SK-N-MC (cell line): ENCODE measurements around the gene ZNF385A.

Source experiments
- EZH2 ChIP-seq: fragments of 200-600 bp; sonication (generic); IDR thresholded peaks from one replicate; pipeline ENCODE4 v1.6.1; 2017; ENCODE audit warnings: antibody characterized with exemption
- FOXP2 ChIP-seq: optimal IDR thresholded peaks from 2 replicates; pipeline ENCODE3; 2011; ENCODE audit warnings: mild to moderate bottlenecking, moderate library complexity; ENCODE audit not compliant: insufficient read depth; ENCODE audit errors: extremely low read length, control extremely low read depth

DNA sequence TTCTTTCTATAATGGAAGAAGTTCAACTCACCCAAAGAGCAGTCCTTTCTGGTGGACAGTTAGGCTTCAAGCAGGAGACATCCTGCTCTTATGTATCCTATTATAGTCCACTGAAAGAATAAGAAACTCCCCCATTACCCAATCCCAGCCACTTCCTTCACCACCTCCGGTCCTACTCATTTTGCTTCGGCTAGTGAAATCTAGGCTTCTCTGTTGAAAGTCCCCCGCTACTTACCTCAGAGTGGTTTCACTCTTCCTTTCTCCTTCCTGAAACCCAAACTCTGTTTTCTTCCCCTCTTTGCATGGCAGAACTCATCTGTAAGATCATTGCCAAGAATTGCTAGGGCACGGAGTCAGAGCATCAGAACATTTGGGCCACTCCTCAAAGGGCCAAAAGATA lies 20.1 kb downstream of the ZNF385A start, which contains the start of gene GPR84:
- no peak for TF ChIP-seq EZH2
- no peak for TF ChIP-seq FOXP2
